Skin epidermis (tissue), 12 donors: Measurements from ENCODE around the gene ACAP3.
A peak's percentile ranks its signal among the peaks of the same experiment; 100 is the strongest.

Experiments
- H3K27ac ChIP-seq, 21 experiments: fragments of 200-600 bp; sonication (generic) in 11 of 21; one replicate each; pipeline ENCODE4 v1.5.0; 2020; ENCODE audit warnings: mild to moderate bottlenecking in 3 of 21, inconsistent platforms in 2 of 21, moderate library complexity in 2 of 21
- H3K4me3 ChIP-seq, 7 experiments: fragments of 200-600 bp; sonication (generic) in 2 of 7; one replicate each; pipeline ENCODE4 v1.5.0; 2020; ENCODE audit warnings: inconsistent platforms in 2 of 7, mild to moderate bottlenecking in 2 of 7, moderate library complexity in 1 of 7

The ACAP3 gene

DNA sequence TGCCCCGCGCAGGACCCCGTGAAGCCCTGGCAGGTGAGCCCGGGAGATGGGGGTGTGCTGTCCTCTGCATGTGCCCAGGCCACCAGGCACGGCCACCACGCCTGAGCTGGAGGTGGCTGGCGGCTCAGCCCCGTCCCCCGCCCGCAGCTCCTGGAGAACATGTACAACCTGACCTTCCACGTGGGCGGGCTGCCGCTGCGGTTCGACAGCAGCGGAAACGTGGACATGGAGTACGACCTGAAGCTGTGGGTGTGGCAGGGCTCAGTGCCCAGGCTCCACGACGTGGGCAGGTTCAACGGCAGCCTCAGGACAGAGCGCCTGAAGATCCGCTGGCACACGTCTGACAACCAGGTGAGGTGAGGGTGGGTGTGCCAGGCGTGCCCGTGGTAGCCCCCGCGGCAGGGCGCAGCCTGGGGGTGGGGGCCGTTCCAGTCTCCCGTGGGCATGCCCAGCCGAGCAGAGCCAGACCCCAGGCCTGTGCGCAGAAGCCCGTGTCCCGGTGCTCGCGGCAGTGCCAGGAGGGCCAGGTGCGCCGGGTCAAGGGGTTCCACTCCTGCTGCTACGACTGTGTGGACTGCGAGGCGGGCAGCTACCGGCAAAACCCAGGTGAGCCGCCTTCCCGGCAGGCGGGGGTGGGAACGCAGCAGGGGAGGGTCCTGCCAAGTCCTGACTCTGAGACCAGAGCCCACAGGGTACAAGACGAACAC, 25.2 kb upstream of the ACAP3 start:
- Histone ChIP-seq H3K4me3 (peak overlapping the region in 1 of 7 experiments; percentile 7), H3K27ac (no peak overlapping the region)

GRCh38 chr1:1332031-1332755, 24.5 kb upstream of the ACAP3 start:
- Histone ChIP-seq H3K4me3 (peak overlapping the region in 1 of 7 experiments; percentile 11), H3K27ac (no peak overlapping the region)

GRCh38 chr1:1331068-1331965, 23.6 kb upstream of the ACAP3 start, which contains the start of gene TAS1R3:
Gene TAS1R3, plus strand, starts transcription at chr1:1331280. Its CDS starts 66 bp downstream, at chr1:1331346.
- H3K27ac ChIP-seq: peak within 1 kb of the TSS in 2 of 21 experiments; percentile 11 to 22
- H3K4me3 ChIP-seq: peak within 1 kb of the TSS in 1 of 7 experiments; percentile 11

DNA sequence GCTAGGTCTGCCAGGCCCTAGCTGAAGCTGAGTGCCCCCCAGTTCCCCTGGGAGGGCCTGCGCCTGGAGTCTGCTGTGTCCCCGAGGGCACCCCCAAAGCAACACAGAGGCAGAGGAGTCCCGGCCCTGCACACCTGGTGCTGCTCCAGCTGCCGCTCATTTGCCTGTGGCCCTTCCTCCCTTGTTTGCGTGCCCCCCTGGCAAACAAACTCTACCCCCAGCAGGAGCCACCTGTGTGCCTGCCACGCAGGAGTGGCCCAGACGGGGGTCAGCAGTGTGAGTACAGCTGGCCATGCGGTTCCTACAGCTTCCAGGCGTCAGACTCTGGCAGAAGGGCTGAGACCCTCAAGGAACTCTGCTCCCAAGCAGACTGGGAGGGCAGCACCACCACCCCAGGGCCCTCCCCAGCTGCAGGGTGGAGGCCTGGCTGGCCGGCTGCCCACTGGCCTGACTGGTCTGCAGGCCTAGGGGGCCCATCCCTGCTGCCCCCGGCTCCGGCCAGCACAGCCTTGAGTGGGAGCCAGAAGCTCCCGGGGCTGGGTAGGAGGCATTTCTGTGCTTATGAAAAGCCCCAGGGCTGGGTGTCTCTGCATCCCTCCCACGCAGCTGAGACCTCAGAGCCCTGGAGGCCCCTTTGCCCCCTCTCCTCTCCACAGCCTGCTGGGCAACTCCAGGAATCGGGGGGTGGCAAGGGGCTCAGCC, 22.8 kb upstream of the ACAP3 start:
- Histone ChIP-seq H3K27ac (peak overlapping the region in 1 of 21 experiments; percentile 22), H3K4me3 (no peak overlapping the region)

- H3K27ac ChIP-seq: no peak overlapping the region
- no peak overlapping the region for H3K4me3 ChIP-seq
Observed at GRCh38 chr1:1329304-1330210, 21.8 kb upstream of the ACAP3 start.

GRCh38 chr1:1328254-1328653, 20.5 kb upstream of the ACAP3 start:
- Histone ChIP-seq H3K27ac (no peak overlapping the region), H3K4me3 (no peak overlapping the region)

- Histone ChIP-seq H3K4me3 (no peak overlapping the region), H3K27ac (no peak overlapping the region)
Observed at GRCh38 chr1:1327291-1327690, 19.6 kb upstream of the ACAP3 start.

- Histone ChIP-seq H3K4me3 (peak overlapping the region in 4 of 7 experiments; percentile 86 to 97 (median 90)), H3K27ac (peak overlapping the region in 13 of 21 experiments; percentile 86 to 96 (median 92))
Observed at GRCh38 chr1:1326075-1326605, 18.4 kb upstream of the ACAP3 start.

DNA sequence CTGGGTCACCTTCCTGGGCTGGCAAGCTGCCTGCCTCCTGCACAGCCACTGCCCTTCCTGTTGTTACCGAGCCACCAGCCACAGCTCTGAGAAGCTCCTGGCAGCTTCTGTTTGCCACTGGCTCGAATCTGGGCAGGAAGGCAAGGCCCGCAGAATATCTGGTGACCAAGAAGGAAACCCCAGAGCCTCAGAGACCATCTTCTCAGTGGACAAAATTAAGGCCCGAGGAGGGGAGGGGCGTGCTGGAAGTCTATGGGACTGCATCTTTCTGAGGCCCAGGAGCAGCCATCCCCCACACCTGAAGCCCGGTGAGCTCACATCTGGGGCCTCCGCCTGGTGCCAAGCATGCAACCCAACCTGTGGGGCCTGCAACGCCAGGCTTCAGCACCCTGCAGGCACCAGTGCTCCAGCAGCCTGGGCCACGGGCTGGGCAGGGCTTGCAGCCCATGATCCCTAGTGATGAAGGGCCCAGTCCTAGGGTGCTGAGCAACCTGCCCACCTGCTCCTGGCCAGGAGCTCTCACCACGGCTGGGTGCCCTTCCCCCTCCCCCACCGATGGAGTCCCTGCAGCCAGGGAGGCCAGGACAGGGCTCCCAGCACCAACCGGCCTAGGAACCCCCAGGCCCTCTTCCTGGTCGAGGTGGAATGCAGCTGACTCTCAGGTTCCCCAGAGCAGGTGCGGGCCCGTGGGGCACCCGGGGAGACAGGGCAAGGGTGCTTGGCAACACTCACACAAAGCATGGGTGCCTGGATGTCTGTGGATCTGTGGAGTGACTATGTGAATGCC, 17.8 kb upstream of the ACAP3 start:
- Histone ChIP-seq H3K27ac (peak overlapping the region in 20 of 21 experiments; percentile 76 to 96 (median 90)), H3K4me3 (peak overlapping the region; percentile 82 to 97 (median 89))

GRCh38 chr1:1324524-1325287, 17.0 kb upstream of the ACAP3 start, which contains the start of the genes CPTP and INTS11:
Gene CPTP, plus strand, starts transcription at chr1:1324802. Its CDS starts 2,109 bp downstream, at chr1:1326911.
Gene INTS11, minus strand, starts transcription at chr1:1324660. Its CDS starts 52 bp downstream, at chr1:1324608.
- peak within 1 kb of the TSS; percentile 54 to 96 (median 91) for H3K27ac ChIP-seq

GRCh38 chr1:1324084-1324523, 16.4 kb upstream of the ACAP3 start:
- H3K27ac ChIP-seq: peak overlapping the region; percentile 47 to 96 (median 91)
- peak overlapping the region; percentile 82 to 97 (median 89) for H3K4me3 ChIP-seq

More at GRCh38 chr1:1324524-1325287, 17.0 kb upstream of the ACAP3 start, which contains the start of the genes CPTP and INTS11:
- peak within 1 kb of the TSS; percentile 82 to 97 (median 89) for H3K4me3 ChIP-seq

DNA sequence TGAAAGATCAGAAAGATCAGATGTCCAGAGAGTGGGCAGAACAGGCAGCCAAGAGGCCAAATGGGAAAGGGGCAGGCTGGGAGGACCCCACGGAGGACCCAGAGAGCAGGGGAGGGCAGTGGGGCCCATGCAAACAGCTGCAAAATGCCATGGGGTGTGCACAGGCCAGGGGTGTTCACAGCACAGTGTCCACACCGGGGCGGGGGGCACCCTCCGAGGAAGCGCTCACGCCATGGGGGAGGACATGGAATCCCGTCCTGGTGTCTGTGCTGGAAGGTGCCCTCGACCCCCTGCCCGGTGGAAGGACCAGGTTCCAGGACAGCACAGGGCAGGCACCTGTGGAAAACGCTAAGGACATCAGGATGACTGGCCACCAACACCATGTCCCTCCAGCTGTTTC, 15.2 kb upstream of the ACAP3 start:
- H3K4me3 ChIP-seq: peak overlapping the region in 1 of 7 experiments; percentile 3
- no peak overlapping the region for H3K27ac ChIP-seq

- Histone ChIP-seq H3K4me3 (no peak overlapping the region), H3K27ac (no peak overlapping the region)
Observed at GRCh38 chr1:1322418-1322817, 14.7 kb upstream of the ACAP3 start.

DNA sequence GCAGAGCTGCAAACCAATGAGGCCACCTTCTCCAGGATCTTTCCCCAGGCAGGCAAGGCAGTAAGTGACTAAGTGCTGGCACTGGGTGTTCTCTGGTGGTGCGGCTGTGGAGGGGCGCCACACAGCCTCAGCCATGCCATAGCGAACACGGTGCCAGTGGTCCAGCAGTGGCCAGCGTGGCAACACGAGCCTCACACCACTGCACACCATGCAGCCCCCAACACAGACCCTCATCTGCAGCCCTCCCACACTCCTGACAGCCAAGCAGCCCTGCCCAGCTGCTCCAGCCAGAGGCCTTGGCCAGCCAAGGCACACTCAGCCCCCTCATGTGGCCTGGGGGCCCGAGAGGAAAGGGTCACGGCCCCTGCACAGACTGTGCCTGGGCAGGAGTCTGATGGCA, 13.7 kb upstream of the ACAP3 start:
- Histone ChIP-seq H3K27ac (peak overlapping the region in 1 of 21 experiments; percentile 7), H3K4me3 (no peak overlapping the region)

GRCh38 chr1:1320666-1321448, 13.1 kb upstream of the ACAP3 start:
- Histone ChIP-seq H3K27ac (peak overlapping the region in 1 of 21 experiments; percentile 23), H3K4me3 (no peak overlapping the region)

DNA sequence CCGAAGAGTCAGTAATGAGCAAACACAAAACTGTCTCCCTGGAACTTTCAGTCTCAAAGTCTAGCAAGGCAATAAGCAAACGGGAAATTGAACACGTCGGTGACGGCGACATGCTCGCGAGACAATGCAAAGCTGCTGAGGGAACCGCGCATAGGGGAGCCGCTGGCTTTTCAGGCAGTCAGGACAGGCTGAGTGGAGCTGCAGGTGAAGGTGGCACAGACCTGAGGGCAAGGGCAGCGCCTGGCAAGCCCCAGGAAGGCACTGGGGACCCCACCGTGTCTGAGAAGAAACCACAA, 11.9 kb upstream of the ACAP3 start:
- H3K27ac ChIP-seq: no peak overlapping the region

More for the DNA sequence above, 11.9 kb upstream of the ACAP3 start:
- H3K4me3 ChIP-seq: no peak overlapping the region
